HG02798 (cell line): ENCODE measurements around the gene UHMK1.
A peak's percentile ranks its signal among the peaks of the same experiment; 100 is the strongest.
"Not testable (repeated sequence)": the region's sequence is repeated elsewhere in the genome, so short reads cannot be mapped to it uniquely, and the experiment has no call there.

ENCODE experiments used
- ATAC-seq: cut with Tn5 transposase; IDR thresholded peaks from one replicate; pipeline ENCODE4 v1.9.1; 2021; ENCODE audit warnings: mild to moderate bottlenecking; ENCODE audit not compliant: unreplicated experiment, poor library complexity

The UHMK1 gene, protein sequence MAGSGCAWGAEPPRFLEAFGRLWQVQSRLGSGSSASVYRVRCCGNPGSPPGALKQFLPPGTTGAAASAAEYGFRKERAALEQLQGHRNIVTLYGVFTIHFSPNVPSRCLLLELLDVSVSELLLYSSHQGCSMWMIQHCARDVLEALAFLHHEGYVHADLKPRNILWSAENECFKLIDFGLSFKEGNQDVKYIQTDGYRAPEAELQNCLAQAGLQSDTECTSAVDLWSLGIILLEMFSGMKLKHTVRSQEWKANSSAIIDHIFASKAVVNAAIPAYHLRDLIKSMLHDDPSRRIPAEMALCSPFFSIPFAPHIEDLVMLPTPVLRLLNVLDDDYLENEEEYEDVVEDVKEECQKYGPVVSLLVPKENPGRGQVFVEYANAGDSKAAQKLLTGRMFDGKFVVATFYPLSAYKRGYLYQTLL

DNA sequence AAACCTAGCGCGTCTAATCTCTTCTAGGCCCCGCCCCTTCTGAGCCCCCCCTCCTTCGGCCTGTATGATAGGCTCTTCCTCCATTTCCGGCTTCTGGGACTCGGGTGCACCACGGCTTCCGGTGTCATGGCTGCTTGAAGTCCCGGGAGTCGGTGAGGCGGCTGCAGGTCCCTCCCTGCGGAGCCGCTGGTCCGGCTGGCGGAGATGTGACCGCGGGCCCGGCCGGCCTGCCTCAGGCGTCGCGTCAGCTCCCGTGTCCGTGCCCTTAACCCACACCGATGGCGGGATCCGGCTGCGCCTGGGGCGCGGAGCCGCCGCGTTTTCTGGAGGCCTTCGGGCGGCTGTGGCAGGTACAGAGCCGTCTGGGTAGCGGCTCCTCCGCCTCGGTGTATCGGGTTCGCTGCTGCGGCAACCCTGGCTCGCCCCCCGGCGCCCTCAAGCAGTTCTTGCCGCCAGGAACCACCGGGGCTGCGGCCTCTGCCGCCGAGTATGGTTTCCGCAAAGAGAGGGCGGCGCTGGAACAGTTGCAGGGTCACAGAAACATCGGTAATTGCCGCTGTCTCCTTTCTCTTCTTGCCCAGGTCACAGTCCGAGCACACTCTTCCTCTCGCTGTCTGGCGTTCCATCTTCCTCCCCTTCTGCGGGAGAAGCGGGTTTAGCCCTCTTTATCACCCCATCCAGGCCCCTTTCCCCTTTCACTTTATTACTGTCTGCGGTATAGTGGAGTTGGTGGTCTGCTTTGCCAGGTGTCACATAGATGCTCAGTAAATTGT is at the start of gene UHMK1:
Gene UHMK1, plus strand, starts transcription at position 96 of the 773 bp plus-strand sequence. Its CDS starts 183 bp downstream, at position 279.
- ATAC-seq: peak; percentile 97

DNA sequence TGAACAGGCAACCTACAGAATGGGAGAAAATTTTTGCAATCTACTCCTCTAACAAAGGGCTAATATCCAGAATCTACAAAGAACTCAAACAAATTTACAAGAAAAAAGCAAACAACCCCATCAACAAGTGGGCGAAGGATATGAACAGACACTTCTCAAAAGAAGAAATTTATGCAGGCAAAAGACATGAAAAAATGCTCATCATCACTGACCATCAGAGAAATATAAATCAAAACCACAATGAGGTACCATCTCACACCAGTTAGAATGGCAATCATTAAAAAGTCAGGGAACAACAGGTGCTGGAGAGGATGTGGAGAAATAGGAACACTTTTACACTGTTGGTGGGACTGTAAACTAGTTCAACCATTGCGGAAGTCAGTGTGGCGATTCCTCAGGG is 43.3 kb upstream of the UHMK1 start:
- not testable (repeated sequence) for ATAC-seq

DNA sequence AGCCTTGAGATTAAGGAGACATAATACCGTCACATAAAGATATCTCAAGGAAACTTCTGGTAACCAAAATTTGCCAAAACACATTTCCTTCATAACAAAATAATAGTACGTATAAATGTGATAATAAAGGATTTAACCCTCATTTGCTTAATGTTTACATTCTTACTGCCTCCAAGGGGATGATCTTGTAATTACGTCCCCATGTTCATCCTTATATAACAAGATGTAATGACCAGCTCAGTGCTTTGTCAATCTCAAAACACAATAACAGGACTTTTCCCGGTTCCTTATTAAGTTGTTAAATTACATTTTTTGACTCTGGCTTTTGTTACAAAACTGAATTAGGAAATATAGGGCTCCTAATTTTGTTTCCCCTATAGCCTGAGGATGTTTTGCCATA is 41.3 kb upstream of the UHMK1 start:
- no peak for ATAC-seq

DNA sequence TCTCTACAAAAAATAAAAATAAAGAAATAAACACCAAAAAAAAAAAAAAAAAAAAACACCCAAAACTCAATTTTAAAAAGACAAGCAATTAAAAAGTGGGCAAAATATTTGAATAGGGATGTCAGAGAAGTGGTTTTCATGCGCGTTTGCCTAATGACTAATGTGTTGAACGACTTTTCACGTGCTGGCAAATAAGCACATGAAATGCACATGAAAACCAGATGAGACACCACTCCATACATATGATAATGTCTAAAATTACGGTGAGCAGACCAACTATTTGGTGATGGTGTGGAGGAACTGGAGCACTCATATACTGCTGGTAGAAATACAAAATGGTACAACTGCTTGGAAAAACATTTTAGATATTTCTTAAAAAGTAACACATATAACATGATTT is 39.4 kb upstream of the UHMK1 start:
- ATAC-seq: no peak

DNA sequence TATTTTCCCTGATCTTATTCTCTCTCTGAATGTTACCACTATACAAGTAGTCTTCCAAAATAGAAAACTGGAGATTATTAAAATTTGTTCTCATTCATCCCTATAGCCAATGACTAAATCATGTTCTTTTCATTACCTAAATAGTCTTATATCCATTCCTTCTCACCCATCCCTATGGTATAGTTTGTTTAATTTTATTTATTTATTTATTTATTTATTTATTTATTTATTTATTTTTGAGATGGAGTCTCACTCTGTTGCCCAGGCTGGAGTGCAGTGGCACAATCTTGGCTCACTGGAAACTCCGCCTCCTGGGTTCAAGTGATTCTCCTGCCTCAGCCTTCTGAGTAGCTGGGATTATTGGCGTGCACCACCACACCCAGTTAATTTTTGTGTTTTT is 35.2 kb upstream of the UHMK1 start:
- not testable (repeated sequence) for ATAC-seq

DNA sequence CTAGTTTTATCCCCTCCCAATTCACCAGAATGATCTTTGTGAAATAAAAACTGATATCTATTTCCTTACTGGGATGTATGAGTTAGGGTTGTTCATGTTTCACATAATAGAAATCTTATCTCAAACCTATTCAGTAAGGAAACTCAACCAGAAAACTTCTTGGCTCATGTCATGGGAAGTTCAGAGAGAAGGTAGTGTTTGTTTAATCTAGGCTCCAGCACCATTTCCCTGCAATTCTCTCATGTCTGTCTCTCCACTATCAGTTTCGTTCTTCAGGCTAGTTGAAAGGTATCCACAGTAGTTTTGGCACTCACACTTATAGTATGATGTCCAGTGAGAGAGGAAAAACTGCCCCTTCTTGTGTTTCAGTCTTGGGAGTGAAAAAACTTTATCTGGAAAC is 34.6 kb upstream of the UHMK1 start:
- ATAC-seq: no peak

DNA sequence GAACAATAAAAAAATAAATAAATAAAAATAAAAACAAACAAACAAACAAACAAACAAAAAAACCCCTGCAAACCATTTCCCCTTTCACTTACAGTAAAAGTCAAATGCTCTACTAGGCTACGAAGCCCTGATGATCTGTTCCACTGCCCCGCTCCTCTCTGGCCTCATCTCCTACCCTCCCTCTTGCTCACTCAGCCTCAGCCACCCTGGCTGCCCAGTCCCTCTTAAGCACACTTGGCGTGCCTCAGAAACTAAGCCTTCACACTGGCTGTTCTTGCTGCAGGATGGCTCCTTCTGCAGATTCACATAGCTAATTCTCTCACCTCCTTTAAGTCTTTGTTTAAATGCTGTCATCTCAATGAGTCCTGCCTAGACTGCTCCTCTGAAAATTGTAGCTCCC is 30.8 kb upstream of the UHMK1 start:
- no peak for ATAC-seq

DNA sequence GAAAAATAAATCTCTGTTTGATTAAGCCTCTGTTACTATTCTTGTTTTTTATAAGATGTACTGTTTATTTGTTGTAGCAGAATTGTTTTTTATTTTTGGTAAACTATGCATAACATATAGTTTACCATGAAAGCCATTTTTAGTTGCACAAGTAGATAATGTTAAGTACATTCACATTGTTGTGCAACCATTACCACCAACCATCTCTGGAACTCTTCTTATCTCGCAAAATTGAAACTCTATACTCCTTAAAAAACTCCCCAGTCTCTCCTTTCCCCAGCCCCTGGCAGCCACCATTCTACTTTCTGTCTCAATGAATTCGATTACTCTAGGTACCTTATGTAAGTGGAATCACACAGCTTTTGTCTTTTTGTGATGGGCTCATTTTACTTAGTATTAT is 27.4 kb upstream of the UHMK1 start:
- ATAC-seq: no peak

DNA sequence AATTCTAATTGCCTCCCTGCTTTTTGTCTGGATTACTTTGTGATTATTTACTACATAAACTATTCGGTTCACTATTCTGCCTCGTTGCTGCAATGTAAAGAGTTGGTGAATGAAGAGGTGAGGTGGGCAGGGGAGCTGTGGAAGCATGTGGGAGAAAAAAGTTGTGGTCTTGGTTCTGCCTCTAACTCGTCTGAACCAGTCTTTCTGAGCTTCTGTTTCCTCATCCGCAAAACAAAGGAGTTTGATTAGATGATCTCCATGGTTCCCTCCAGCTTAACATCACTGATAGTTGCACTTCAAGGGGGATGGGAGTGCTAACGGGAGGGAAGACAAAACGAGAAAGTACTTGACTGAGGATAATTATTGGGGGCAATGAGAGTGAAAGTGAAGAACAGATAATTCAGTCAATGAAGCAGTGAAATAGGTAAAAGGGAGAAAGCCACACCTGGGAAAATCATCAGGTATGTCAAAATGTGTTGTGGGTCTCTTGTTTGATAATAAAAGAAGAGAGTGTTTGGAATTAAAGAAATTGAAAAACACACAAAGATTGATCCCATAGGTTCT is 26.2 kb upstream of the UHMK1 start:
- no peak for ATAC-seq

DNA sequence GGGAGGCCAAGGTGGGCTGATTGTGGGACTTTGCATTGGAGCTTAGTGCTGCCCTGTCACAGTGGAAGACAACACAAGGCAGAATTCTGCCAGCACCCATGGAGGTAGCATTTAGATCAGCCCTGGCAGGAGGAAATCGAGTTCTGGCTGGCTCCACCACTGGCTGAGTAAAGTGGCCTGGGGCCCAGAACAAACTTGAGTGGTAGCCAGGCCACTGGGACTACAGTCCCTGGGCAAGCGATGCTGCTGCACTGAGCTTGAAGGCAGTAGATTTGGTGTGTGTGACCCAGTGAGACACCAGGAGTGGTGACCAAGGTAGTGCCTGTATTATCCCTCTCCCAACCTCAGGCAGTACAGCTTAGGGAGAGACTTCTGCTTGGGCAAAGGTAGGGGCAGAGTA is 22.5 kb upstream of the UHMK1 start:
- no peak for ATAC-seq

DNA sequence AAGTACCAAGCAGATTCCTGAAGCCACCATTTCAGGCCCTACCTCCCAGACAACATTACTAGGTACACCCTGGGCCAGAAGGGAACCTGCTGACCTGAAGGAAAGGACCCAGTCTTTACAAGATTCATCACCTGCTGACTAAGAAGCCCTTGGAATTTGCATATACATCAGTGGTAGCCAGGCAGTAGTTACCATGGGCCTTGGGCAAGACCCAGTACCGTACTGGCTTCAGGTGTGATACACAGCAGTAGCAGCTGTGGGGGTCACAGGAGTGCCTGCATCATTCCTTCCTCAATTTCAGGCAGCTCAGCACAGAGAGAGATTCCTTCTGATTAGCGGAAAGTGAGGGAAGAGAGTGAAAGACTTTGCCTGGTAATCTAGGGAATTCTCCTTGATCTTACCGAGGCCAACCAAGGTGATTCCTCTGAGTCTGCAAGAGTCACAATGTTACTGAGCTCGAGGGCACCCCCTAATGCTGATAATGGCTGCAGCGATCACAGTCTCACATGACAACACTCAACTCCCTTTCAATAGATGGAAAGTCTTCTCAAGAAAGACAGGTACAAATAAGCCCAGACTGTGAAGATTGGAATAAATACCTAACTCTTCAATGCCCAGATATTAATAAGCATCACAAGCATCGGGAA is 22.0 kb upstream of the UHMK1 start:
- ATAC-seq: no peak

DNA sequence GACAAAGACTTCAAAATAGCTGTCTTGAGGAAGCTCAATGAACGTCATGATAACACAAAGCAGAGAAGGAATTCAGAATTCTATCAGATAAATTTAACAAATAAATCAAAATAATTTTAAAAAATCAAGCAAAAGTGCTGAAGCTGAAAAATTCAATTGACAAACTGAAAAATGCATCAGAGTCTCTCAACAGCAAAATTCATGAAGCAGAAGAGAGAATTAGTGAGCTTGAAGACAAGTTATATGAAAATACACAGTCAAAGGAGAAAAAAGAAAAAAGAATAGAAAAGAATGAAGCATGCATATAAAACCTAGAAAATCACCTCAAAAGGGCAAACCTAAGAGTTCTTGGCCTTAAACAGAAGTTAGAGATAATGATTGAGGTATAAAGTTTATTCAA is 21.0 kb upstream of the UHMK1 start:
- no peak for ATAC-seq

DNA sequence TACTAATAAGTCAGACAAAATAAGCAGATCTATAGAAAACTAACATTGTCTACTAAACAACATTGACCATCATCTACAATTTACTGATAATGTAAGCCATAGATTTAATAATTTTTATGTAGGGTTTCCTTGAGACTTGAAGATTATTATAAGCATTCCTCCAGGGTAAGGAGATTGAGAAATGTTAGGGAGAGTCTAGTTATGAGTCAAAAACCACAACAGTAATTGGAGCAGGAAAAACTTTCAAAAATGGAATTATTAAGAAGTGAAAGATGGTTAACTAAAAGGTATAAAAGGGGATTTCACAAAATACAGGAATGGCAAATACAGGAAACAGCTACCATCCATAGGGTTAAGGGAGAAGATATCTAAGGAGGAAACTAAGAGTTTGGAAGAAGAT is 12.4 kb upstream of the UHMK1 start:
- no peak for ATAC-seq

DNA sequence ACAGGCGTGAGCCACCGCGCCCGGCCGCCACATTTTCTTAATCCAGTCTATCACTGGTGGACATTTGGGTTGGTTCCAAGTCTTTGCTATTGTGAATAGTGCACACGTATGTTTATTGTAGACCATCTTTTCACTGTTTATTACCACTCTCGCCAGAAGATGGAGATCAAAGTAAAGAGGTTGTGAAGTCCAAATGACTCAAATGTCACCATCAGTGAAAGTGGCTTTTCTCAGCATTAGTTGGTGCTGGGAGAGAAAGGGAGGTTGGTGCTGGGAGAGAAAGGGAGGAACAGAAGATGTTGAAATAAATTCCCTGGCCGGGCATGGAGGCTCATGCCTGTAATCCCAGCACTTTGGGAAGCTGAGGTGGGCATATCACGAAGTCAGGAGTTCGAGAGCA is 10.4 kb upstream of the UHMK1 start:
- no peak for ATAC-seq

DNA sequence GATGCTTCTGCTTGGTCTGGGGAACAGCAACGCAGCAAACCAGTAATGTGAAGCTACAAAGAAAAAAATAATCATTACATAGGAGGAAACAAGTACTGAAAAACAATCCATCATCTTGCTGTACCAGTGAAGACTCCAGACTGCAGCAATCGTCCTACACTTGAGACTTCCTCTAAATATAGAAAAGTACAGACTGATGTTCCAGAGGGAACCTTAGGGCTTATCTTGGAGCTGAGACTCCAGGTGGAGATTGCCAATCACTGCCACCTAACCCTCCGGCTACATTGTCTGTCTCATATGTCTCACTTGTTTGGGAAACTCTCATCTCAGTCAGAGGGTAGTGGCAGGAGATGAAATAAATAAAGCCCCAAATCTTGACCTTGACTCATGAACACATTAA is 9.4 kb upstream of the UHMK1 start:
- no peak for ATAC-seq

DNA sequence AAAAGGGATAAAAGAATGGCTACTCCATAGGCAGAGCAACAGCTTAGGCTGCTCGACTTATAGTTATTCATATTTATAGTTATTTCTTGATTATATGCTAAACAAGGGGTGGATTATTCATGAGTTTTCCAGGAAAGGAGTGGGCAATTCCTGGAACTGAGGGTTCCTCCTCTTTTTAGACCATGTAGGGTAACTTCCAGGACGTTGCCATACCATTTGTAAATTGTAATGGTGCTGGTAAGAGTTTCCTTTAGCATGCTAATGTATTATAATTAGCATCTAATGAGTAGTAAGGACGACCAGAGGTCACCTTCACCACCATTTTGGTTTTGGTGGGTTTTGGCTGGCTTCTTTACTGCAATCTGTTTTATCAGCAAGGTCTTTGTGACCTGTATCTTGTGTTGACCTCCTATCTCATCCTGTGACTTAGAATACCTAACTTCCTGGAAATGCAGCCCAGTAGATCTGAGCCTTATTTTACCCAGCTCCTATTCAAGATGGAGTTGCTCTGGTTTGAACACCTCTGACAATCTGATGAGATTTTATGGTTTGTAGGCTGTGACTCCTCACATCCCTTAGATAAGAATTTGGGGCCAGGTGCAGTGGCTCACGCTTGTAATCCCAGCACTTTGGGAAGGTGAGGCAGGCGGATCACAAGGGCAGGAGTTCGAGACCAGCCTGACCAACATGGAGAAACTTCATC is 1.9 kb upstream of the UHMK1 start:
- ATAC-seq: not testable (repeated sequence)

DNA sequence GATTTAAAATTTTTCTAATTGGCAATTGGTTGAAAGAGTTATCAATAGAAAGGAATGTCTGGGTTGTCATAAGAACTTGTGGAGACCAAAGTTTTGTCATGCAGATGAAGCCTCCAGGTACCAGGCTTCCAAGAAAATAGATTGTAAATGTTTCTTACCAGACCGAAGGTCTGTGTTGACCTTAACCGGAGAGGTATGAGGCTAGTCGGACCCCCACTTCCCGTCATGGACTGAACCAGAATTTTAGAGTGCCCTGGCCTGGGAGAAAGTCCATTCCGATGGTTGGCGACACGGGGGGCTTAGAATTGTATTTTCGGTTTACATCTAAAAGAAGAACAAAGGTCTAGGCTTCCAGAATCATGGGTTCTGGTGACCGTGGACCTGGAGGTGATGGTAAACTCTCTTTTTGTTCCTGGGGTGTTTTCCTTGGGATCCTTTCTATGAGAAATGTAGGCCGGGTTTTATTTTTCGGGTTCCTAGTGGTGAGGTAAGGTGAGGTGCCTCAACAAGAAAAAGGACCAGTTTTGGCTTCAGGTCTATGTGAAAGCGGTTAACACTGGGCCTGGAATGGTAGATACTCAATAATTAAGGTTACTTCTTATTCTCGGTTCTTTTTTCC is 405 bp upstream of the UHMK1 start:
- no peak for ATAC-seq

DNA sequence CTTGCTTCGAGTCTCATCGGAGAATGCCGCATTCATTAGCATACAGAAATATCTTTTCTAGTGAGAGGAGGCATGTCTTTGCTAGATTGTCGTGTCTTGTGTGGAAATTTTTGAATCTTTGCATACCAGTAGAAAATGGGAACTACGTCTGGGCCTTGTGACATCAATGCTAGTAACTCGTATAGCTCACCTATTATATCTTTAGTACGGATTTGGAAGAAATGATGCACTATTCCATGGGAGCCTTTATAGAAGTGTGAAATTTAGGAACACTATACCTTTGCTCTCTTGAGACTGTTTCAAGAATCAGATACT is 835 bp downstream of the UHMK1 start:
- peak; percentile 18 for ATAC-seq

DNA sequence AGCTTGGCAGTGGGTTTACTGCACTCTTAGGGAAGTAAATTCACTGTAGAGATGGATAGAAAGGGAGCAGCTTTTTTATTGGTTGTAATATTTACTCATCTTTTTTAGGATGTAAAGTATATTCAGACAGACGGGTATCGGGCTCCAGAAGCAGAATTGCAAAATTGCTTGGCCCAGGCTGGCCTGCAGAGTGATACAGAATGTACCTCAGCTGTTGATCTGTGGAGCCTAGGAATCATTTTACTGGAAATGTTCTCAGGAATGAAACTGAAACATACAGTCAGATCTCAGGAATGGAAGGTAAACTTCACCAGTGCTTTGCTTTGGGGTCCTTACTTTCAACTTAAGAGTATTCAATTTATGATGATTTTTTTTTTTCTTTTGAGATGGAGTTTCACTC is 3.2 kb downstream of the UHMK1 start:
- ATAC-seq: no peak

DNA sequence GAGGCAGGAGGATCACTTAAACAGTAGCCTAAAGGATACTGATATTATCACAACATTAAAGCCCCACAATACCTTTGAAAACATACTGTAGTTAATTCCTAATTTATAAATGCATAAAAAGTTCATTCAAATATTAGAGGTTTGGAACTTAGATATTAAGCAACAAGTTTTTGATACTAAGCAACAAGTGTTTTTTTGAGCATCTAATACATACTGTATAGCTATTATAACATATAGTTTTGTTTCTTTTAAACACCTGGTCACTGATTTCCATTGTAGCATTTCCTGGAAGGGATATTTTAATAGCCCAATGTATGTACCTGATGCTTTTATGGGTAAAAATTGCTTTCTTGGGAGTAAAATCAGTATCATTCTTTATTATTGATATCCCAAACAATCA is 4.5 kb downstream of the UHMK1 start:
- no peak for ATAC-seq
